ENCODE measurements around the gene SHC1.
A peak's percentile ranks its signal among the peaks of the same experiment; 100 is the strongest.

Gene SHC1

GRCh38 chr1:155005076-155006011 lies 34.8 kb upstream of the SHC1 start:
- no peak for TF ChIP-seq CTCF (IDR thresholded peaks at IDR 0.05)

- no peak for TF ChIP-seq CTCF (IDR thresholded peaks at IDR 0.05)
Observed at GRCh38 chr1:155004352-155005075, 34.0 kb upstream of the SHC1 start.

- no peak for TF ChIP-seq CTCF (IDR thresholded peaks at IDR 0.05)
Observed at GRCh38 chr1:155003766-155004351, 33.3 kb upstream of the SHC1 start.

- no peak for TF ChIP-seq CTCF (IDR thresholded peaks at IDR 0.05)
Observed at GRCh38 chr1:155003227-155003765, 32.7 kb upstream of the SHC1 start.

GRCh38 chr1:155002464-155003226 lies 32.1 kb upstream of the SHC1 start, which contains the start of gene ZBTB7B:
Gene ZBTB7B, plus strand, starts transcription at chr1:155002802. Its CDS starts 11,859 bp downstream, at chr1:155014661.
- no peak for TF ChIP-seq CTCF (IDR thresholded peaks at IDR 0.05)

- peak; percentile 60 for TF ChIP-seq CTCF (IDR thresholded peaks at IDR 0.05)
Observed at GRCh38 chr1:155001675-155002463, 31.3 kb upstream of the SHC1 start.

Data from LNCAP (cell line).